Right ventricle myocardium inferior (tissue), 1 donor: ENCODE results near the gene ATG12. TPM values are rescaled to one million over a fixed set of nuclear protein-coding genes. Genes with fewer than 3 reads are reported as not detected.
A peak's percentile ranks its signal among the peaks of the same experiment; 100 is the strongest.
"Not testable (repeated sequence)": the region's sequence is repeated elsewhere in the genome, so short reads cannot be mapped to it uniquely, and the experiment has no call there.

Experiments used
- ATAC-seq: fragments of 200-7000 bp; cut with Tn5 transposase; one replicate; pipeline ENCODE4 v1.9.1; 2020; ENCODE audit warnings: mild to moderate bottlenecking, moderate library complexity
- DNase-seq: peaks from one replicate; pipeline ENCODE4 v3.0.0; 2021; ENCODE audit errors: missing footprints
- intact Hi-C: fragments of 100-400 bp; cut with DNase I; formaldehyde crosslinking; loops from one replicate; pipeline ENCODE4 v1.11.0; 2022
- total RNA-seq: library from RNA; stranded (reverse); fragmentation: NEBNext Ultra II Directional; extraction: Animal tissue kit (Norgen Biotek cat#: 25700); gene quantifications from one replicate; pipeline ENCODE4 v1.2.1, GENCODE V29; 2021
- donor health status: DM: no; HTN: yes; CAD: no; lungs with severe emphysema.

The ATG12 gene
- total RNA-seq, 1 donor from 2014 or later = 23.5 TPM

GRCh38 chr5:115847290-115847689 is 5.9 kb upstream of the ATG12 start:
- intact Hi-C loops = loop anchor here (10.0 kb wide), 1 partner anchor 552 kb away; the partner anchor contains the start of gene CCDC112
- DNase-seq (no peak), ATAC-seq (no peak)

DNA sequence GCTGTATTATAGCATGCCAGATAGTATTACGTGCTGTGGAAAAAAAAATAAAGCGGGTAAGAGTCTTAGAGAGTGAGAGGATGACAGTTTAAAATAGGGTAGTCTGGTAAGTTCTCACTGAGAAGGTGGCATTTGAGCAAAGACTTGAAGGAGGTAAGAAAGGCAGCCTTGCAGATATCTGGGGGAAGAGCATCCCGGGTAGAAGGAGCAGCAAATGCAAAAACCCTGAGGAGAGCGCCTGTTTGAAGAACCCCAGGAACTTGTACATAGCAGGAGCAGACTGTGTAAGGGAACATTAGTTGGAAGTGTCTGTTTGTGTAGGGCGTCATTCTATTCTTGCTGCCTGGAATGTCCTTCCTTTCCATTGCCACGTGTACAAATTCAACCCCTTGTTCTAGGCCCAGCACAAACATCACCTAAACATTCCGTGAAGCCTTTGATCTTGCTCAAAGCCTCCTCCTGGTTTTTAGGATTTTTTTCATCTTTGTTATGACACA is 3.0 kb upstream of the ATG12 start:
- DNase-seq (no peak), ATAC-seq (no peak)
- intact Hi-C loops = loop anchor here (5.0 to 10.0 kb wide), 2 partner anchors 228 to 550 kb away; partner anchors contain the start of gene CCDC112

DNA sequence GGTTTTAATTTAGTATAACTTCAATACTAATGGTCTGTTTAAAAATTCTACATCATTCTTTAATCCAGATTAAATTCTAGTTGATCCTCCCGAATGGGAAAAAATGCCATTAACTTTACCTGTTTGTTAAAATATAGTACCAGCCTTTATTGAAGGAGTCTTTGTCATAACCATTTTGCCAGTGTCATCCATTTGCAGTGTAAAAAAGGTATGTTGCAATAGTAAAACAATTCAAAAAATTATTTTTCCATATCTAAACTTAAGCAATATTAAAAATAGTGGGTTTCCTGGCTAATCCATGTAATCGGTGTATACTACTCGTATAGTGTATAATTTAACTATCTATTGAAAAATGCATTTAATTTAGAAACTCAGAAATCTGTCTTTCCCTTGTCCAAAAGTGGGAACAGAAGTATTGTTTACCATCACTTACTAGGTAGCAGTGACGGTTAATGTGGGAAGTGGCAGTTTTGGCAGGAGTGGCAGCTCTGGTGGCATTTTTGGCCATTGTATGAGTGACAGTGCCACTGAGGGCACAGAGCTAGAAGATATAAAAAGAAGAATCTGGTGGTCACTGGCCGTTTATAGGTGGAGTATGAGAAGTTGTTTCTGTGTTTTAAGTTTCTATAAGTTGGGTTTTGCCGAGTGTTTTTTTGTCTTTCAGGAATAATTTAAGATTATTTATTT is 2.2 kb upstream of the ATG12 start:
- DNase-seq (no peak), ATAC-seq (no peak)
- intact Hi-C loops = loop anchor here (5.0 to 10.0 kb wide), 2 partner anchors 229 to 549 kb away; partner anchors contain the start of gene CCDC112

DNA sequence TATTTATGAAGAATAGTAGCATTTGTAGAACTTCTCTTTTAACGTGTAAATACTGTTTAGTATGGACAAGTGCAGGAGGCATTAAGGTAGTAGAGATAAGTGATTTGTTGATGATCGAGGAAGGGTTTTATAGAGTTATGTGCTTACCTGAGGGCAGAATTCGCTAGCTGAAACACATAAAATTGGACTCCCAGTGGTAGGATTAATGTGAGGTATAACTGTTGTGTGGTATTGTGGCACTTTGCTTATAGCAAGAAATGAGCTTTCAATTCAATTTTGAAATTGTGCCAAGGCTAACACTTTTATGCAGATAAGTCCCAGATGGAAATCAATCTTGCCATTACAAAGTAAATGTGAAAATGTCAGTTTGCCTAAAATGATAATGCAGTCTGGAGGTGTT is 1.6 kb upstream of the ATG12 start:
- DNase-seq (no peak), ATAC-seq (no peak)
- intact Hi-C loops = loop anchor here (5.0 to 10.0 kb wide), 2 partner anchors 229 to 548 kb away; partner anchors contain the start of gene CCDC112

- DNase-seq (no peak), ATAC-seq (peak; percentile 65)
- intact Hi-C loops = loop anchor here (5.0 to 10.0 kb wide), 2 partner anchors 230 to 548 kb away; partner anchors contain the start of gene CCDC112
These were observed 947 bp upstream of the ATG12 start for GRCh38 chr5:115842089-115842935.

DNA sequence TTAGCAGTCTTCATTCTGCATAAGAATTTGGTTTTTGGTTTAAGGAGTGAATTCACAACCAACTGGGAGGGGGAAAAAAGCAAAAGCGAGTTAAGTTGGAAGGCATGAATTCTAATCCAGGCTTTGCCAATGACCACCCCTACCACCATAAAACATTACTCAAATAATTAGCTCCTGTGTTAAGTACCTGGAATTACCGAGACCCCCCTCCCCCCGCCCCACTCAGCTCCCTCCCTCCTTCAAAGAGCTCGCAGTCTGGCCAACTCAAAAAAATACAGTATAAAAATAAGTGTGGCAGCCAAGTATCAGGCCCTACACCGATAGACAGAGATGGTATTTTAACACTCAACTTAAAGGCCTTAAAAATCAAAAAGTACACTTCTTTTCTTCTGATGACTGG is 492 bp downstream of the ATG12 start:
- ATAC-seq = no peak
- intact Hi-C loops = loop anchor here (1.0 to 10.0 kb wide), 3 partner anchors 215 to 546 kb away; partner anchors contain the start of genes CCDC112 and TMED7
- no peak for DNase-seq

DNA sequence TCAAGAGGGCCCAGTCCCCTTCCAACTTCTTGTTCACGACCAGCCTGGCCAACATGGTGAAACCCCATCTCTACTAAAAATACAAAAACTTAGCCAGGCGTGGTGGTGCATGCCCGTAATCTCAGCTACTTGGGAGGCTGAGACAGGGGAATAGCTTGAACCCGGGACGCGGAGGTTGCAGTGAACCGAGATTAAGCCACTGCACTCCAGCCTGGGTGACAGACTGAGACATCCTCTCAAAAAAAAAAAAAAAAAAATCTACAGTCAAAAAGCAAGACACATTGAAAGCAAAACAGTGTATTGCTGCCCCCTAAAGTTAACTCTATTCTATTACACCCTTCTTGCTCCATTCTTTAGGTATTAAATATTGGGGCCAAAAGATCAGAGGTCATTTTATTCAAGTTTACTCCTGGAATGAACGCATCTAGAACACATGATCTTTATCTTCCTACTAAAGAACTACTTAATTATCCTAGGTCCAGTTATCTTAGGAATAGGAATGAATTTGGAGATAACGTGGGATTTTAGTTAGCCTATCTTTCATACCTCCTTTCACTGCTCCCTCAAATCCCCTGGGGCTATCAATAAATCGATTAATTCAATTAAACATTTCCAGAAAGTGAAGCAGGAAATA is 2.4 kb downstream of the ATG12 start:
- DNase-seq (no peak), ATAC-seq (no peak)
- intact Hi-C loops = loop anchor here (2.0 kb wide), 1 partner anchor 204 kb away; no protein-coding TSS in a partner anchor

DNA sequence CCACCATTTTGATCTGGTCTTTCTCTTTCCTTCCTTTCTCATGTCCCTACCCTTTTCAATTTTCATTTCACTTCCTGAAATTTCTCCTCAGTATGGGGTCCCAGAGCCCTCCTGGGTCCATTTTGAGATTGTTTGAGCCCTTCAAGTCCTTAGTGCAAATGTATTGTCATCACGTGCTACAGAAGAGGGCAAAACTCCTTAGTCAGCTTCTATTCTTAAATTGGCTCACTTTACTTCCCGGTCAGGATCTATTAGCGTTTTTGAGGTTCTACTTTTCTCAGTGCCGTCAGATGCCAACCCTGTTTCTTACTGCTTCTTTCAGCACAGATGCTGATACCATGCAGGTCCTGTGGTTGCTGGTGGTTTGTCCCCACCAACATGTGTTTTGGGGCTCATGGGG is 5.9 kb downstream of the ATG12 start:
- no peak for DNase-seq
- intact Hi-C loops = no loop called here
- ATAC-seq = no peak

- intact Hi-C loops = loop anchor here (2.0 kb wide), 1 partner anchor 202 kb away; no protein-coding TSS in a partner anchor
- DNase-seq = no peak
- peak; percentile 23 for ATAC-seq
These were observed 10.1 kb downstream of the ATG12 start for GRCh38 chr5:115831163-115831768.

GRCh38 chr5:115829913-115830312 is 11.5 kb downstream of the ATG12 start:
- DNase-seq (no peak), ATAC-seq (no peak)
- intact Hi-C loops = loop anchor here (2.0 kb wide), 1 partner anchor 201 kb away; no protein-coding TSS in a partner anchor

DNA sequence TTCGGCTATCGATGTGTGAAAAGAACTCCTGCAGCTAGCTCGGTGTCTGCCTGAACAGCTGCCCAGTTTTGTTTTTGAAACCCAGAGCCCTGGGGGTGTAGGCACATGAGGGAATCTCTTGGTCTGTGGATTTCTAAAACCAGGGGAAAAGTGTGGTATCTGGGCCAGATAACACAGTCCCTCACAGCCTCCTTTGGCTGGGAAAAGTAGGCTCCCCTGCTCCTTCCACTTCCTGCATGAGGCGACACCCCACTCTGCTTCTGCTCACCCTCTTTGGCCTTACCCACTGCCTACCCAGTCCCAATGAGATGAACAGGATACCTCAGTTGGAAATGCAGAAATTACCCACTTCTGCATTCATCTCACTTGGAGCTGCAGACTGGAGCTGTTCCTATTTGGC is 15.4 kb downstream of the ATG12 start:
- intact Hi-C loops = no loop called here
- ATAC-seq = no peak
- DNase-seq = no peak

- ATAC-seq, intact Hi-C loops, DNase-seq: not testable (repeated sequence)
These were observed 16.4 kb downstream of the ATG12 start for GRCh38 chr5:115824983-115825382.

- DNase-seq = no peak
- no peak for ATAC-seq
- intact Hi-C loops = no loop called here
These were observed 20.5 kb downstream of the ATG12 start for GRCh38 chr5:115820846-115821245.

- intact Hi-C loops = no loop called here
- ATAC-seq = no peak
- DNase-seq = no peak
These were observed 22.5 kb downstream of the ATG12 start for GRCh38 chr5:115818821-115819220.

- intact Hi-C loops = no loop called here
- DNase-seq (no peak), ATAC-seq (no peak)
These were observed 24.0 kb downstream of the ATG12 start for GRCh38 chr5:115817386-115817785.

DNA sequence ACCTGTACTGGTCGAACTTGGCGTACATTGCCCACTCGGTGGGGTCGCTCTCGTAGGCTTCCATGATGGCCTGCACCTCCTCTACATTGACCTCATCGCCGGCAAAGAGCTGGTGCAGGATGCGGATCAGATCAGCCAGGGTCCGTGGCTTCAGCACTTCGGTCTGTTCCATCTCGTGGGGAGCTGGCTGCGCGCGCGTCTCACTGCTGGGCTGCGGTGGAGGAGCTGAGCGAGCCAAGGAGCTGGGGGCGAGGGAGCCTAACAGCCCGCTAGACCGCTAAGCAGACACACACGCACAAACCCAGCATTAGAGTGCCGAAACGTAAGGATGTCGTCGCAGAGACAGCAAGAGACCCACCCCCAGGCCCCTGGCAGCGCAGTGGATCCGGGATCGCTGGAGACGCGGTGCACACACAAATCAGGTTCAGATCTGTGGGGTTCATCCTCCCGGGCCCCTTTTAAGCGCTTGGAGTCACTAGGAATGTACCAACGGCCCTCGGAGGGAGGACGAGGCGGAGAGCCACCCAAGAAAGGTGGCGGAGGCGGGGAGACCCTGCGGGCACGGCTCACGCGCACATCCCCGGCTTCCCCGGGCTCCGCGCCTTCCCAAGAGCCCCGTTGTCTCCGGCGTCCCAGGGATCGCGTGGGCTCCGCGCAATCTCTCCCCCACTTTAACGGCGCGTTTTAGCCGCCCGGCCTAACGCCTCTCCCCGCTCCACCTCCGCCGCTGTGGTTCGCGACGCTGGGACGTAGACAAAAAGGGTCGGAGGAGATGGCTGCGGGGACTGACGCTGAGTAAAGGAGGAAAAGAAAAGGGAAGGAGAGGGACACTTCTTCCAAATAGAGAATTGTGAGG is 24.9 kb downstream of the ATG12 start, which contains the start of gene CDO1:
TSS of gene CDO1 (minus strand) at position 434 of the 856 bp plus-strand sequence. CDS start at position 172, 262 bp downstream.
- peak; percentile 75 for DNase-seq
- peak; percentile 92 for ATAC-seq
- intact Hi-C loops = no loop called here

DNA sequence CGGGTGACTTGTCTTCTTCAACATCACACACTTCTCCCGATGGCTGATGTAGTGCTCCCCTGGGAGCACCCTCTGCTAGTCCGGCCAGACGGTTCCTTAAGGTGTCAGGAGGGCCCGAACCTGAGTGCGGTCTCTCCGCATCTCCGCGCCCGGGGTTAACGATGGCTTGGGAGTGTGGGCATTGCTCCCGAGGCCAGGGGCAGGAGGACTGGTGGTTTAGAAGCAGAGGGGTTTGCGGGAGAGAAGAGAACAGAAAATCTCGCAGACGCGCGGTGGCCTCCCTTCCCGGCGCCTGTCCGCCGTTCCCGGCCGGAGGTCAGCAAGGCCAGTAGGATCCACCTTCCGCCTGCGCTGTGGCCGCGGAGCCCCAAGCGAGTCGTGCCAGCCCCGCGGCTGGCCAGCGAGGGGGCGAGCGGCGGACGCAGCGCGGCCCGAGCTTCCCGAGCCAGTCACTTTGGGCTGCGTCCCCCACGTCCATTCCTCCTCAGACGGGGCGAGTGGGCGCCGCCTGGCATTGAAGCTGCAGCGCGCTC is 25.6 kb downstream of the ATG12 start:
- ATAC-seq = peak; percentile 32
- intact Hi-C loops = no loop called here

More for the DNA sequence above, 25.6 kb downstream of the ATG12 start:
- DNase-seq = peak; percentile 63
